Right renal pelvis (tissue), 4 donors: ENCODE results near the gene TMX1. TPM values are rescaled to one million over a fixed set of nuclear protein-coding genes. Genes with fewer than 3 reads are reported as not detected.

ENCODE experiments used
- DNase-seq, 4 donors: peaks; one replicate each; pipeline ENCODE4 v3.0.0-alpha.2; 2013; ENCODE audit warnings: low read depth in 4 of 4, low spot score in 3 of 4, missing footprints in 1 of 4
- polyA plus RNA-seq, 4 donors: library from polyadenylated mRNA; unstranded; fragments of 120-200 nt; gene quantifications; one replicate each; pipeline ENCODE4 v1.2.1, GENCODE V29; 2013; ENCODE audit not compliant: insufficient read length in 4 of 4

The TMX1 gene
- polyA plus RNA-seq, 4 donors, result 56.3 to 63.6 (median 59.9) TPM

DNA sequence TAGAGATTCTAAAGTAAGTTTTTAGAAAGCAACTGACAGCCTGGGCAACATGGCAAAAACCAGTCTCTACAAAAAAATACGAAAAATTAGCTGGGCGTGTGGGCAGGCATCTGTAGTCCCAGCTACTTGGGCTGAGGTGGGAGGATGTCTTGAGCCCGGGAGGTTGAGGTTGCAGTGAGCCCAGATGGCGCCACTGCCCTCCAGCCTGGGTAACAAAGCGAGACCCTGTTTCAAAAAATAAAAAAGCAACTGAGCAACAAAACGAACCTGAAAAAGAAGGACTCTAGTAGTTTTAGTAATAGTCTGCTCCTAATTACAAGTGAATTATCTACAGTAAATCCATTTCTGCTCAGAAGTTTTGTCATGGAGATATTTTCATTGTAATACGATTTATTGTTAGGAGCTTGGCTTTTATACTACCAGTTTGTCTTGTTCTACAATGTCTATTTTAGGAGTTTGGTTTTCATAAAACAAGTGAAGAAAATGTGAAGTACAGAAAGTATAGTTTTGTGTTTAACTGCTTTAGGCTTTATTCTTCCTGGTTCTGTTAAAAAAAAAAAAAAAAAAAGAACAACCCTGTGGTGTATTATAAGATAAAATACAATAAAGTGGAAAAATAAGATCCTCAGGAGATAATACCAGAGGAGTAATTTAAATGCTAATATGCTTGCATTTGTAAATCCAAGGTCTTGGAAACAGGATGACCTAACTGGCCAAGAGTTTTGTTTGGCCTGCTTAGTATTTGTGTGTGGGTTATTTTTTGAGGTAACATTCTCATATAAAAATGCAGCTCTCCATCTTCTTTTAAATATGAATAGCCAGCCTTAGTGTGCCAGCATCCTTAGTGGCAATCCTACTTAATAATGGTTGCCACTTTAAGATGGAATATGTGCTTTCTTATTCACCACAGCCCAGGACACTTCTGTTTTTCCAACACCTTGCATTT is 2.8 kb downstream of the TMX1 start:
- no peak for DNase-seq

DNA sequence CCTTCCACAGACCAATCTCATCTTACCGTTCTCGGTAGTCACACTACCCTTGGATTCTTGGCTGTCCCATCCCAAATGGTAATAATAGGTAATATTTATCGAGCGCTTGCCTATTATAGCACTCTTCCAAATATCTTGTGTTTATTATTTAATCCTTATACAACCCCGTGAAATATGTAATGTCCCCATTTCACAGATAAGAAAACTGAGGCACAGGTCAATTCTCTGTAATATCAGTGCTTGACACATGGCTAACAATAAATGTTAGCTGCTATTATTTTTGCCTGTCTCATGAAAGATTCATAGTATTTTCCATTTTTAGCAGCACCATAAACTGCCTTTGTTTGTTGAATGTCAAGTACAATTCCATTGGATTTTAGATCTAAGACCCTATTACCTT is 4.5 kb downstream of the TMX1 start:
- no peak for DNase-seq

DNA sequence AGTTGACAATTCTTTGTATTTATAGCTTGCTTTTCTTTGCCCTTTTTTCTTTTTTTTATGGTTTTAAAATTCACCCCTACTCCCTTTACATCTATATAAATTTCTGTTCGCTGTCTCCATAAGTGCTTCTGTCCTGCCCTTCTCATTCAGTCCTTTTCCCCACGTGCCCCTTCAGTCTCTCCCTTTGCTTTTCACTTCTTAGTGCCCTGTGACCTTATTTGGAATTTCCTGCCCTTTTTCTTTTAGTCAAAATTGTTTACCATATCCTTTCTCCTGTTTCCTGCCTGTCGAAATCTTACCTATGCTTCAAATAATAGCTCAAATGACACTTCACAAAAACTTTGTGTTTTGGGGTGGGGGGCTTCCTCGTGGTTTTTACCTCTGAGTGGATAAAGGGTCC is 6.0 kb downstream of the TMX1 start:
- no peak for DNase-seq

DNA sequence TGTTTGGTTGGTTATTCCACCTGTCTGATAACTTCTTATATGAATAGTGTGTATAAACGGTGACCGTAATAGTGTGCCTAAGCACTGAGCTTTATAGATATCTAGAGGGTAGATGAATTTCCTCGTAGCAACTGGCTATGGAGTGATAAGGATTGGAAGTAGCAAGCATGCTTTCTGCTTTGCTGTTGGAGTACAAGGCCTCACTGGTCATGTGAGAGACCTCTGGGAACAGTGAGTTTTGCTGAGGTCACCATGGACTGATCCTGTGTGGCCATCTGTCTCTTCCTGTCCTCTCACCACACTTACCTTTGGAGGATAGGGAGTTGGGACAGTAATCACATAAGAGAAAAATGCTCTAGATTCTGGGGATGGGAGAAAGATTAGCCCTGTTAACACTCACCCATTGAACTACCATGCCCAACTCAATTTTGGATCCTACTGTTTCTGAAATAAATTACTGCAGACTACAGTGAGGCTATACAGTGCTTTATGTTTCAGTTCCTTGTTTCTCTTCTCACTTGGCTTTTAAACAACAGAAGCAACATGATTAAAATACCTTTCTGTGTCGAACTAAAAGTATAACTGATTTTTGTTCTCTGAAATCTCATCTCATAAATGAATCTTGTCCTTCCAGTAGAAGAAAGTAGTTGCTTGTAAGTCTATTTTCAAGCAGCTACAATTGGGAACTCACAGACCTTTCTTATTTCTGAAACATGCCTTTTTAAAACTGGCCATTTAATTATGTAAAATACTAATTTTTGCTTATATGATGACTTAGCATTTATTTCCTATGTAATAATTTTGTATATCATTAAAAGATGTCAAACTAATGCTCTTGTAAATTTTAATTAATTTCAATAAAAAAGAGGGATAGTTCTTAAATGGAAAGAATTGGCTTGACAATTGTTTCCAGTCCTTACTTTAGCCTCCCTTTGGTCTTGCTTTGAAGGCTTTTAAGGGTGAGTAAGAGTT is 8.3 kb downstream of the TMX1 start:
- no peak for DNase-seq

GRCh38 chr14:51251486-51251885 is 11.4 kb downstream of the TMX1 start:
- no peak for DNase-seq

- DNase-seq, result no peak
Measured at GRCh38 chr14:51253880-51254279, 13.8 kb downstream of the TMX1 start.

GRCh38 chr14:51258280-51258679 is 18.2 kb downstream of the TMX1 start:
- no peak for DNase-seq

DNA sequence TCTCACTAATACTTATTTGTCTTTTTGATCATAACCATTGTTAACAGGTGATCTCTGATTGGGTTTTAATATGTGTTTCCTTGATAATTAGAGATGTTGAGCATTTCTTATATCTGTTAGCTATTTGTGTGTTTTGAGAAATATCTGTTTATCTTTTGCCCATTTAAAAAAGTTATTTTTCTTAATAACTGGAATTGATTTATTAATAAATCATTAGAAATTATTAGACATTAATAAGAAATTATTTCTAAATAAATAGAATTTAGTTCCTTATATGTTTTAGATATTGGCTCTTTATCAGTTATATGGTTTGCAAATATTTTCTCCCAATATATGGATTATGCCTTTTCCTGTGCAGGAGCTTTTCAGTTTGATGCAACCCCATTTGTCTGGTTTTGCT is 18.7 kb downstream of the TMX1 start:
- DNase-seq, result no peak

GRCh38 chr14:51260225-51260624 is 20.2 kb downstream of the TMX1 start:
- DNase-seq, result no peak

GRCh38 chr14:51261151-51261550 is 21.1 kb downstream of the TMX1 start:
- DNase-seq, result no peak

GRCh38 chr14:51262868-51263267 is 22.8 kb downstream of the TMX1 start:
- no peak for DNase-seq

DNA sequence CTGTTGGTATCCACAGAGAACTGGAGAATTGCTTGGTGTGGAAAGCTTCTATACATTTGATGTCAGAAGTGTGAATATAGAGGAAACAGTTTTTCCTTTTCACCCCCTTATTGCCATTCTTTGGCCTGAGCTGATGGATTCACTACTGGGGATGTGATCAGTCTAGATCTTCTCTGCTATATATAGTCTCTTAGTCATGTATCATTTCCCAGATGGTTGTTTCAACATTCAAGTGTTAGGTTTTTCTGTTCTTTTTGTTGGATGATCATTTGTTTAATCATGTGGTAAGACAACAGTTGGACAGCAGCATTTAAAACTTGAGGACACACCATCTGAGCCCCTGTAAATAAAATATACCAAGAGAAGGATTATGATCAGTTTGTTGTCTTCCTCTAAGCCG is 29.6 kb downstream of the TMX1 start:
- DNase-seq, result no peak

- no peak for DNase-seq
Measured at GRCh38 chr14:51276605-51277004, 36.6 kb downstream of the TMX1 start.

- DNase-seq, result no peak
Measured at GRCh38 chr14:51277753-51278415, 37.8 kb downstream of the TMX1 start.

GRCh38 chr14:51282517-51282916 is 42.5 kb downstream of the TMX1 start:
- DNase-seq, result no peak

GRCh38 chr14:51283402-51284085 is 43.5 kb downstream of the TMX1 start:
- peak; percentile 66 to 75 (median 70) for DNase-seq

DNA sequence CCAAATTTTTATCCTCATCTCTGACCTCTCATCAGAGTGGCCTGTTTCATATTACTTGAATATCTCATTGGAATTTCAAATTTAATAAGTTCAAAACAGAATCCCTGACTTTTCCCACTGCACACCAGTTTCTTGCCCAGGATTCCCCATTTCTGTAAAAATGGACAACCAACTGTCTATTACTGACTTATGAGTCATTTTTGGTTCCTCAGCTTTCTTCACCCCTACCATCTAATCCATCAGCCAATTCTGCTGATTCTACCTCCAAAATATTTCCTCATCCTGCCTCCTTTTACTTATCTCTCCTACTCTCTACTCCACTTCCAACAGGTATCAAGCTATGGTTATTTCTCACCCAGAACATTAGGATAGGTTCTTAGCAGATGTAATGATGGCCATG is 44.2 kb downstream of the TMX1 start:
- no peak for DNase-seq

- no peak for DNase-seq
Measured at GRCh38 chr14:51285120-51285519, 45.1 kb downstream of the TMX1 start.

DNA sequence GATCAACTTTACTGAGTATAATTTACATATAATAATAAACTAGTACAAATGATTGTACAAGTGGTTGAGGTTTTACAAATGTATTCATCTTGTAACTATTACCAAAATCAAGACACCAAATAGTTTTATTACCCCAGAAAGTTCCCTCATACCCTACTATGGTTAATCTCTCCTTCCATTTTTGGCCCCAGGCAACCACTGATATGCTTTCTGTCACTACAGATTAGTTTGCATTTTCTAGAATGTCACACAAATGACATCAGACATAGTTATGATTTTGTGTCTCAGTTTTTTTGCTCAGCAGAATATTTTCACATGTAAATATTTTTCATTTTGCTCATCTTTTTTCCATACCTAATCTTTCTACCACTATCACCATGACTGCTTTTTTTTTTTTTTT is 49.1 kb downstream of the TMX1 start:
- no peak for DNase-seq

GRCh38 chr14:51290132-51290531 is 50.1 kb downstream of the TMX1 start:
- no peak for DNase-seq
